ENCODE results near the gene NOVA1. TPM values are rescaled to one million over a fixed set of nuclear protein-coding genes. Genes with fewer than 3 reads are reported as not detected.

Gene NOVA1
- total RNA-seq, 4 donors from 2014 or later, result 13.1 to 43.1 (median 20.4) TPM

- intact Hi-C loops (cut with DNase I; ENCODE audit: low total_unique reads), result no loop called here
- H3K4me3 ChIP-seq, result no peak overlapping the region
These were observed 196.5 kb downstream of the NOVA1 start for GRCh38 chr14:26401179-26401968.

GRCh38 chr14:26400373-26400772, 197.5 kb downstream of the NOVA1 start:
- TF ChIP-seq CTCF (IDR thresholded peaks at IDR 0.05), result no peak
- no peak for TF ChIP-seq POLR2A (IDR thresholded peaks at IDR 0.05)
- Histone ChIP-seq H3K36me3 (no peaks in the 10 kb centered on the region), H3K4me3 (no peak overlapping the region), H3K9me3 (no peaks in the 10 kb centered on the region), H3K4me1 (no peaks in the 10 kb centered on the region), H3K27me3 (no peaks in the 10 kb centered on the region), H3K27ac (no peak overlapping the region)
- DNase-seq, result no peak
- intact Hi-C loops (cut with DNase I; ENCODE audit: low total_unique reads), result no loop called here

More at GRCh38 chr14:26401179-26401968, 196.5 kb downstream of the NOVA1 start:
- Histone ChIP-seq H3K36me3 (no peaks in the 10 kb centered on the region), H3K9me3 (no peaks in the 10 kb centered on the region), H3K4me1 (no peaks in the 10 kb centered on the region), H3K27me3 (no peaks in the 10 kb centered on the region), H3K27ac (no peak overlapping the region)
- DNase-seq, result no peak
- TF ChIP-seq CTCF (IDR thresholded peaks at IDR 0.05), result no peak

- no peak for DNase-seq
- intact Hi-C loops (cut with DNase I; ENCODE audit: low total_unique reads), result no loop called here
These were observed 199.2 kb downstream of the NOVA1 start for GRCh38 chr14:26398616-26399015.

More at GRCh38 chr14:26398616-26399015, 199.2 kb downstream of the NOVA1 start:
- TF ChIP-seq CTCF (IDR thresholded peaks at IDR 0.05) (no peak), POLR2A (IDR thresholded peaks at IDR 0.05) (no peak)
- no peaks in the 10 kb centered on the region for H3K4me1 ChIP-seq
- H3K4me3 ChIP-seq, result no peak overlapping the region
- no peaks in the 10 kb centered on the region for H3K27me3 ChIP-seq
- no peak overlapping the region for H3K27ac ChIP-seq
- no peaks in the 10 kb centered on the region for H3K36me3 ChIP-seq
- no peaks in the 10 kb centered on the region for H3K9me3 ChIP-seq
